Measurements from ENCODE around the gene COL4A2.

Gene COL4A2

GRCh38 chr13:110306960-110307766, at the start of gene COL4A2, which contains the start of gene COL4A1:
TSS of gene COL4A2 (plus strand) at chr13:110307284. CDS start at chr13:110307904, 620 bp downstream.
TSS of gene COL4A1 (minus strand) at chr13:110307157. CDS start at chr13:110307027, 130 bp downstream.
- no peak for DNase-seq (ENCODE audit: low read depth in 2 of 3, low spot score in 1 of 3)

- no peak for DNase-seq (ENCODE audit: low read depth in 2 of 3, low spot score in 1 of 3)
These were observed 49.7 kb upstream of the COL4A2 start for GRCh38 chr13:110257408-110257807.

DNA sequence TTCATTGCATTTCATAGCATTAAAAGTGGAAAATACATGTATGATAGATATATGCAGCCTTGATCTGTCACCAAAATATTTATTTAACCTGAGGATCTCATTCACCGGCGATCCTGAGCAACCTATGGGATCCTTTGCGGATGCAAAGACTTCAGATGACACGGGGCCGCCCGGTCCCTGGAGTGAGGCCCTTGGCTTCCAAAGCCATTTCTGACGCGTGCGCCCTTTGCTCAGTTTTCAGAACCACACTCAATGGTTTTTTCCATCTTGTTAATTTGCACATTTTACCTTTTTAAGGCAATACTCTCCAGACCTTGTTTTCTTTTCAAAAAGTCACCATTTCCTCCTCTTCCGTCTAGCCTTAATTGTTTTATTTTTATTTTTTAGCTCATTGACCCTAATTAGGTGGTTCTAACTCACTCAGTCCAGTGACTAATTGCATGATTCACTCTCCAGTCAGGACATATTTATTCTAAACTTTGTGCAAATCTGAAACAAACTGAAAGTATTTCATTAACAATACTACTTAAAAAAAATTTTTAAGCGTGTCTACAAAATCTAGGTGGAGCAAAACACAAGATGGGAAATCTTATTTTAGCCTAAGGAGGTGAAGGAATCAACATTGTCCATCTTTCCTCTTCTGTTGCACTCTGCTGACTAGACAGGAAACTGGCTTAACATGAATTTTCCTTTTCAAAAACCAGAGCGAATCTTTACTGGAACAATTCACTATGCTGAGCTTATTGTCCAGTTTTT, 48.0 kb upstream of the COL4A2 start:
- no peak for DNase-seq (ENCODE audit: low read depth in 2 of 3, low spot score in 1 of 3)

DNA sequence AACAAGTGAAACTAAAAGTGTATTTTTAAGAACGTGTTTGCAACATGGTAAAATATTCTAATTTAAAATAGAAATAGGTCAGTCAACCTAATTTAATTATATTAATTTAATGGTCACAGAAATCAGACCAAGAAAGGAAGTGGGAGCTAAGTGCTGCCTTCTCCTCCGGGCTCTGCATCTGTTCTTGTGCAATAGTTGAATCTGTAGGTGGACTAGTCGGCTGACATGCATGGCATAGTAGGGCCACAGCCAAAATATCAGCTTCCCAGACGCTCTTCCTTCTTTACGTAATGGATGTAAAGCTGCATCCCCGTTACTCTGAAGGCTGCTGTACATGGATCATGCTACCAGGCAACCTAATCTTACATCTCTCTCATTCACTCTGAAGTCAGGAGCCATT, 47.4 kb upstream of the COL4A2 start:
- DNase-seq (ENCODE audit: low read depth in 2 of 3, low spot score in 1 of 3): no peak

DNA sequence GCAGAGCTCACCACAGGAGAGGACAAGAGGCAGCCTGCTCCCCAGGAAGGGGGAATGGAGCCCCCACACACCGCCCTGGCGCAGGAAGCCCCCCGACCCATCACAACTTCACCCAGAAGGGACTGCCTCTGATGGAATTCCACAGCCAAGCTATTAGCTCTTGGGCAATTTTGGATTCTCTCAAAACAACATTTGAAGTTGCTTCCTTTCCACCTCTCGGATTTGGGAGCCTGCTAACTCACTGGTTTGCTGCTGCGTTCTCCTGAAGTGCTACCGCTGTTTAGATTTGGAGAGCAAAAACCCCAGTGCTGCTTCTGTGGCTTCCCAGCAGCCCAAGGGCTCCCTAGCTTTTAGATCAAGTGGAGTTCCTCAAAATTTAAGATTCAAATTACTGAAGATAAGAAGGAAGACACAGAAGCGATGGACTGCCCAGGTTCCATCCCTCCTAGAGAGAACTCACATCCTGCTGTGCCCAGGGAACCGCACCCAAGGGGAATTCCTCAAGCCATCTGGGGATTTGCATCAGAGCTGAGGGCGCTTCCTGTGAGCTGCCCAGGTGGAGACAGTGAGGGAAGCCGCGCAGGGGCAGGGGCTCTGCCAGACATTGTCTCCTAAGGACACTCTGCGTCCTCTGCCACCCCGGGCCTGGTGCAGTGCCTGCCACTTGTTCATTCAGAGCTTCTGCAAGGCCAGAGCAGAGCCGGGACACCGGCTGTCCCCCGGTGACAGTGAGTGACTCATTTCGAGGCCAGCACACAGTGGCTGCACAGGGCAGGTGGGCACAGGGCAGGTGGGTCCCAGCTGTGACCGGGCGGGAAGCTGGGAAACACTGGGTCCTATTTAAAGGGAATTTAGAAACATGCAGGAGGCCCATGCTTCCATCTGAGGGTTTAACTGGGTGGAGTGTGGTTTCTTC, 45.7 kb upstream of the COL4A2 start:
- no peak for DNase-seq (ENCODE audit: low read depth in 2 of 3, low spot score in 1 of 3)

- DNase-seq (ENCODE audit: low read depth in 2 of 3, low spot score in 1 of 3): no peak
These were observed 45.0 kb upstream of the COL4A2 start for GRCh38 chr13:110262082-110262436.

GRCh38 chr13:110262508-110263291, 44.4 kb upstream of the COL4A2 start:
- no peak for DNase-seq (ENCODE audit: low read depth in 2 of 3, low spot score in 1 of 3)

DNA sequence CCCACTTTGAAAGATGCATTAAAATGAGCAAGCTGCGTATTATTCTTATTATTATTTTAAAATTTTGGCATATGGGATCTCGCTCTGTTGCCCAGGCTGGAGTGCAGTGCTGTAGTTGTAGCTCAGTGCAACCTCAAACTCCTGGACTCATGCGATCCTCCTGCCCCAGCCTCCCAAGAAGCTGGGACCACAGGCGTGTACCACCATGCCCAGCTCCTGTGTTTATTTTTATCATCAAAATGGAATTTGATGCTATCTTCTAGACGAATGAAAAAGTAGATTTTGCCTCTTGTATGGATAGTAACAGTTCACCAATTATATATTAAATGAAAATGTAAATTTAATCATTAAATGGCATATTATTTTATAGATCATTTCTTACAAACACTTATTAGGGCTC, 43.7 kb upstream of the COL4A2 start:
- no peak for DNase-seq (ENCODE audit: low read depth in 2 of 3, low spot score in 1 of 3)

- no peak for DNase-seq (ENCODE audit: low read depth in 2 of 3, low spot score in 1 of 3)
These were observed 43.2 kb upstream of the COL4A2 start for GRCh38 chr13:110263888-110264287.

DNA sequence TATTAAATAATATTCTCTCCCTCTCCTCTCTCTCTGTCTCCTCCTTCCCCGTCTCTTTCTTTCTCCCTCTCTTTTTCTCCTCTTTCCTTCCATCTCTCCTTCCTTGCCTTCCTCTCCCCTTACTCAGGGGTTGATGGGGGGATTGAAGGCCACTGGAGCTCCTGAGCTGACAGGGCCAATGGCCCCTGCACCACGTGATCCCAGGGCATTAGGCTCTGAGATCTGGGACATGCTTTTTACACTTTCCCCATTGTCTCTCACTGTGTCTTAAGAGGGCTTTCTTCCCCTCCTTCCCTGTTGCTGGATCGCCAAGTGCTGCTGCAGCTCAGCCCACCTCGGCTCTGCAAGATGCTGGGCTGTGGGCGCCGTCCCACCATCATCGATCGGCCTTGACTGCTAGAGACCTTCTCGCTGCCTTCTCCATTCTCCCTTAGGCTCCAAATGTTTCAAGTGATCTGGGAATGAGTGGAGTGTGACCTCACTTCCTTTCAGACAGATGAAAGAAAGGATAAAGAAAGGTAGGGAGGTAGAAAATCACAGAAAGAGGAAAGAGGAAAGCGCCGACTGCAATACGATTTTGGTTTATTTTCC, 42.3 kb upstream of the COL4A2 start:
- DNase-seq (ENCODE audit: low read depth in 2 of 3, low spot score in 1 of 3): no peak

GRCh38 chr13:110265341-110265681, 41.8 kb upstream of the COL4A2 start:
- no peak for DNase-seq (ENCODE audit: low read depth in 2 of 3, low spot score in 1 of 3)

GRCh38 chr13:110265682-110266430, 41.2 kb upstream of the COL4A2 start:
- no peak for DNase-seq (ENCODE audit: low read depth in 2 of 3, low spot score in 1 of 3)

DNA sequence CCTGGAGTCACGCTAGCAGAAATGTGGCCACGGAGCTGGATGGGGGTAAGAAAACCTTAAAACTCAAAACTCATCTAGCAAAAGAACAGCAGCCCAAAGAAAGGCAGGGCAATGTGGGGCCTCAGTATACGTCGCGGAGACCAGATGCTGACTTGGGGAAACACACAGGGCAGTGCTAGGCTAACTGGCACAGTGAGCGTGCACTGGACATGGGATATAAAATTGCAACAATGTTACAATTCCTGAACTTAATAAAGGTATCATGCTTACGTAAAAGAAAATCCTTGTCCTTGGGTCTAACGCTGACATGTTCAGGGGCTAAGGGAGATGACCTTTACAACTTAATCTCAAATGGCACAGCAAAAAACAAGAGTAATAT, 40.7 kb upstream of the COL4A2 start:
- no peak for DNase-seq (ENCODE audit: low read depth in 2 of 3, low spot score in 1 of 3)

GRCh38 chr13:110266983-110267382, 40.1 kb upstream of the COL4A2 start:
- DNase-seq (ENCODE audit: low read depth in 2 of 3, low spot score in 1 of 3): no peak

DNA sequence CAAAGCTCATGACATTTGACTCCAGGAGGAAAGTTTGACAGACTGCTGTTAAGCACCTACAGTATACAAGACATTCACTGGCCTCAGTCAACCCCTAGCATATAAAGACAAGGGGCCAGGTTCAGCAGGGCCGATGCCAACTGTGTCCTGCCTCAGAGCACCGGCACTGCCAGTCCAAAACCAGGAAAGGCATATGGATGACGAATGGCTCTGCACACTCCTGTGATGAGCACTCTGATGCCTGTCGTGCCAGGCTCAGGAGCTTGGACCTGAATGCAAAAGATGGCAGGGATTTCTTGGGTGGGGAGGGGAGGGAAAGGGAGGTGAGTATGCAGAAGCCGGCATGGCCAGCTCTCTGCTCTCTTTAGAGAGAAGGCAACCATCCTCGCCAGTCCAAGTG, 39.0 kb upstream of the COL4A2 start:
- DNase-seq (ENCODE audit: low read depth in 2 of 3, low spot score in 1 of 3): no peak

DNA sequence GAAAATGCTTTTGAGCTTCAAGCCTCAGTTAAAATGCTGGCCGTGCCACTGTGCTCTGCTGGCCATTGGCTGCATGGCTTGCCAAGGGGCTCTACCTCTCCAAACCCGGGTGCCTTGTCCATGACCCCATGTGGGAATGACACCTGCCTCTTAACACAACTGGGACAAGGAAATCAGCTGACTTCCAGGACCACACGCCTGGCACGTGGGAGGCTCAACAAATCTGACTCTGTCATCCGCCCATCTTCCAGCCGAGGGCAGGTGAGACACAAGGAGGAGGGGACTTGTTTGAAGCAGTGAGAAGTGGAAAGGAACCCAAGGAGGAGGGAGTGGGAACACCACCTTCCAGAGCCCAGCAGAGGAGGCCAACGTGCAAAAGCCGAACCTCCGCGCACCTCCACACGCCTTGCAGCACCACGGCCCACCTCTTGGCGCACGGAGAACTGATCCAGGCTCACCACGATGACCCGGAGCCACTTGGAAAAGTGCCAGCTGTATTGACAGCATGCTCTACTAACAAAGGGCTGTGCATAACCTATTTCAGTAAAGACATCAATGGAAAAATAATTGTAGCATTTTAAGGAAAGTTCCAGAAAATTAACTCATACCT, 38.4 kb upstream of the COL4A2 start:
- DNase-seq (ENCODE audit: low read depth in 2 of 3, low spot score in 1 of 3): no peak

- no peak for DNase-seq (ENCODE audit: low read depth in 2 of 3, low spot score in 1 of 3)
These were observed 37.4 kb upstream of the COL4A2 start for GRCh38 chr13:110269509-110270185.

- DNase-seq (ENCODE audit: low read depth in 2 of 3, low spot score in 1 of 3): no peak
These were observed 36.6 kb upstream of the COL4A2 start for GRCh38 chr13:110270507-110270906.

GRCh38 chr13:110271313-110271712, 35.8 kb upstream of the COL4A2 start:
- DNase-seq (ENCODE audit: low read depth in 2 of 3, low spot score in 1 of 3): no peak
